Measurements from ENCODE around the gene FNBP1L. TPM values are rescaled to one million over a fixed set of nuclear protein-coding genes. Genes with fewer than 3 reads are reported as not detected.

The FNBP1L gene
- total RNA-seq, 1 donor from 2014 or later = 37.0 TPM

GRCh38 chr1:93483606-93484005 is 35.7 kb downstream of the FNBP1L start:
- no peak for DNase-seq (ENCODE audit: low read depth in 2 of 2)

GRCh38 chr1:93488207-93488606 is 40.3 kb downstream of the FNBP1L start:
- DNase-seq (ENCODE audit: low read depth in 2 of 2) = no peak

- DNase-seq (ENCODE audit: low read depth in 2 of 2) = no peak
These were observed 41.8 kb downstream of the FNBP1L start for GRCh38 chr1:93489756-93490155.

GRCh38 chr1:93490357-93490756 is 42.4 kb downstream of the FNBP1L start:
- DNase-seq (ENCODE audit: low read depth in 2 of 2) = no peak

GRCh38 chr1:93495911-93496310 is 48.0 kb downstream of the FNBP1L start:
- no peak for DNase-seq (ENCODE audit: low read depth in 2 of 2)

GRCh38 chr1:93496520-93496919 is 48.6 kb downstream of the FNBP1L start:
- DNase-seq (ENCODE audit: low read depth in 2 of 2) = no peak

GRCh38 chr1:93499075-93499474 is 51.2 kb downstream of the FNBP1L start:
- no peak for DNase-seq (ENCODE audit: low read depth in 2 of 2)

GRCh38 chr1:93499533-93499932 is 51.6 kb downstream of the FNBP1L start:
- DNase-seq (ENCODE audit: low read depth in 2 of 2) = no peak

GRCh38 chr1:93500275-93500674 is 52.4 kb downstream of the FNBP1L start:
- DNase-seq (ENCODE audit: low read depth in 2 of 2) = no peak

- DNase-seq (ENCODE audit: low read depth in 2 of 2) = no peak
These were observed 53.5 kb downstream of the FNBP1L start for GRCh38 chr1:93501399-93501798.

GRCh38 chr1:93501829-93502369 is 54.0 kb downstream of the FNBP1L start:
- DNase-seq (ENCODE audit: low read depth in 2 of 2) = no peak

- no peak for DNase-seq (ENCODE audit: low read depth in 2 of 2)
These were observed 54.7 kb downstream of the FNBP1L start for GRCh38 chr1:93502571-93502970.

- no peak for DNase-seq (ENCODE audit: low read depth in 2 of 2)
These were observed 55.2 kb downstream of the FNBP1L start for GRCh38 chr1:93503163-93503562.

- DNase-seq (ENCODE audit: low read depth in 2 of 2) = no peak
These were observed 55.9 kb downstream of the FNBP1L start for GRCh38 chr1:93503816-93504215.

GRCh38 chr1:93504247-93505033 is 56.5 kb downstream of the FNBP1L start:
- no peak for DNase-seq (ENCODE audit: low read depth in 2 of 2)

- DNase-seq (ENCODE audit: low read depth in 2 of 2) = peak in 1 of 2 donors; percentile 41
These were observed 58.2 kb downstream of the FNBP1L start for GRCh38 chr1:93506126-93506525.

GRCh38 chr1:93516164-93516563 is 68.2 kb downstream of the FNBP1L start:
- no peak for DNase-seq (ENCODE audit: low read depth in 2 of 2)

- DNase-seq (ENCODE audit: low read depth in 2 of 2) = no peak
These were observed 70.6 kb downstream of the FNBP1L start for GRCh38 chr1:93518516-93518915.

- no peak for DNase-seq (ENCODE audit: low read depth in 2 of 2)
These were observed 71.4 kb downstream of the FNBP1L start for GRCh38 chr1:93519199-93519829.

GRCh38 chr1:93521618-93522017 is 73.7 kb downstream of the FNBP1L start:
- DNase-seq (ENCODE audit: low read depth in 2 of 2) = no peak

GRCh38 chr1:93522721-93523120 is 74.8 kb downstream of the FNBP1L start:
- DNase-seq (ENCODE audit: low read depth in 2 of 2) = peak; percentile 42 to 64

GRCh38 chr1:93525431-93525830 is 77.5 kb downstream of the FNBP1L start:
- peak; percentile 28 to 72 for DNase-seq (ENCODE audit: low read depth in 2 of 2)

- no peak for DNase-seq (ENCODE audit: low read depth in 2 of 2)
These were observed 78.5 kb downstream of the FNBP1L start for GRCh38 chr1:93526431-93526830.
